HCT116 (cell line): ENCODE data around the gene NAA80.

Source experiments
- CTCF ChIP-seq, 3 experiments: fragments of 200-600 bp in 1 of 3; sonication (generic) in 1 of 3; IDR thresholded peaks in 2 of 3; conservative IDR thresholded peaks in 1 of 3; 2 replicates each; pipeline ENCODE4 v1.5.1; 2012 to 2017; ENCODE audit warnings: low read depth in 2 of 3, low read length in 2 of 3, antibody characterized with exemption in 1 of 3, borderline replicate concordance in 1 of 3, control low read depth in 1 of 3, mild to moderate bottlenecking in 1 of 3, mixed read lengths in 1 of 3, mixed run types in 1 of 3, moderate library complexity in 1 of 3; ENCODE audit not compliant: insufficient read depth in 1 of 3
- EGR1 ChIP-seq: IDR thresholded peaks from 2 replicates; pipeline ENCODE4 v1.6.1; 2012; ENCODE audit warnings: low read depth
- POLR2A ChIP-seq: IDR thresholded peaks from 2 replicates; pipeline ENCODE4 v1.7.0; 2011; ENCODE audit warnings: borderline replicate concordance; ENCODE audit not compliant: insufficient read depth, insufficient read length; ENCODE audit errors: extremely low read depth
- POLR2AphosphoS5 ChIP-seq: IDR thresholded peaks from 2 replicates; pipeline ENCODE4 v1.6.1; 2011; ENCODE audit warnings: mild to moderate bottlenecking, low read depth, low read length, moderate library complexity

DNA sequence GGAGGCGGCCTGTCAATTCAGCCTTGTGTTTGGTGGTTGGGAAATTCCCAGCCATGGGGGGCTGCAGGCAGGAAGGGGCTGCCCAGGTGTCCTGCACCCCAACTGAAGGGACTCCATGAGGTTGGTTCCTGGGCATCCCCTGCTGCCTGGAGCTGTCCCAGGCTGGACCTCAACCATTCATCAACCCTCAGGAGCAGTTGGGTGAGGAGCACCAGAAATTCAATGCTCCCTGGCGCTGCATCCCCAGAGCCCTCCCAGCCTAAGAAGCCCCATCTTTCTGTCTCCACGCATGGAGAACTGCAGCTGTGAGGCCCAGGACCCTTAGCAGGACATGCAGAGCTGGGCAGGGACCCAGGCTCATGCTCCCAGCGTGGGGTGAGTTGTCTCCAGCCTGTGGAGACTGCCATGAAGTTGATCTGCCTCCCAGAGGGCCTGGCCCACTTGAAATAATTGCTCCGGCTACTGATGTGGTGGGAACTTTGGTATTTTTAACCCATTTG, 38.2 kb downstream of the NAA80 start:
- TF ChIP-seq POLR2AphosphoS5 (no peak), CTCF (IDR thresholded peaks at IDR 0.05 in 2 of 3, conservative IDR thresholded peaks at IDR 0.05 in 1 of 3; ENCODE audit: borderline replicate concordance in 1 of 3, insufficient read depth in 1 of 3, low read depth in 2 of 3, low read length in 2 of 3) (no peak), POLR2A (no peak), EGR1 (no peak)
